Fibroblast of pulmonary artery (primary cell): ENCODE results near the gene MLXIP.
A peak's percentile ranks its signal among the peaks of the same experiment; 100 is the strongest.

Experiments
- DNase-seq: peaks from one replicate; pipeline ENCODE4 v3.0.0-alpha.2; 2010; ENCODE audit warnings: low read depth
- H3K4me3 ChIP-seq: replicated peaks from 2 replicates; pipeline ENCODE4 v1.5.1; 2011; ENCODE audit warnings: low read depth, mild to moderate bottlenecking, control low read depth, low read length, moderate library complexity
- CTCF ChIP-seq: IDR thresholded peaks from 2 replicates; pipeline ENCODE4 v1.5.1; 2011; ENCODE audit warnings: mild to moderate bottlenecking, control low read depth, low read length, inconsistent platforms; ENCODE audit errors: missing control alignments

MLXIP gene

GRCh38 chr12:122061253-122061652 lies 17.3 kb upstream of the MLXIP start:
- TF ChIP-seq CTCF, result no peak
- no peak for DNase-seq

GRCh38 chr12:122062832-122063693 lies 15.5 kb upstream of the MLXIP start:
- peak; percentile 83 for DNase-seq
- no peak for TF ChIP-seq CTCF
- H3K4me3 ChIP-seq, result peak overlapping the region; percentile 38

More at GRCh38 chr12:122061253-122061652, 17.3 kb upstream of the MLXIP start:
- H3K4me3 ChIP-seq, result no peak overlapping the region

- no peak for DNase-seq
- no peak for TF ChIP-seq CTCF
- H3K4me3 ChIP-seq, result peak overlapping the region; percentile 38
These were observed 14.9 kb upstream of the MLXIP start for GRCh38 chr12:122063694-122064024.

GRCh38 chr12:122064025-122064777 lies 14.4 kb upstream of the MLXIP start:
- peak overlapping the region; percentile 41 for H3K4me3 ChIP-seq
- DNase-seq, result peak; percentile 98
- TF ChIP-seq CTCF, result peak; percentile 63

- TF ChIP-seq CTCF, result no peak
- peak overlapping the region; percentile 41 for H3K4me3 ChIP-seq
- DNase-seq, result peak; percentile 86
These were observed 13.6 kb upstream of the MLXIP start for GRCh38 chr12:122064780-122065588.

- DNase-seq, result no peak
- no peak overlapping the region for H3K4me3 ChIP-seq
- TF ChIP-seq CTCF, result no peak
These were observed 11.0 kb upstream of the MLXIP start for GRCh38 chr12:122067548-122067947.
